PC-3 (cell line): ENCODE measurements around the gene BCL6. TPM values are rescaled to one million over a fixed set of nuclear protein-coding genes. Genes with fewer than 3 reads are reported as not detected.

ENCODE experiments used
- ATAC-seq: fragments of 200-7000 bp; cut with Tn5 transposase; 2 replicates; pipeline ENCODE4 v1.9.1; 2020; ENCODE audit warnings: mild to moderate bottlenecking, moderate library complexity
- BruUV-seq: library from RNA; stranded (reverse); fragments of 400-500 nt; replicated peaks from 2 replicates; lab custom pipeline; 2021; lab: Mats Ljungman, UMichigan
- CTCF ChIA-PET: fragments of 300-600 bp; sonication (Branson Sonifier 250); formaldehyde crosslinking; loops from one replicate; lab custom pipeline; 2022; ENCODE audit warnings: antibody characterized with exemption; lab: Charles Lee
- POLR2A ChIA-PET: fragments of 300-600 bp; sonication (Branson Sonifier 250); formaldehyde crosslinking; loops from one replicate; lab custom pipeline; 2022; ENCODE audit warnings: antibody characterized with exemption; ENCODE audit not compliant: unreplicated experiment; lab: Charles Lee
- DNase-seq: peaks from one replicate; pipeline ENCODE4 v3.0.0-alpha.2; 2015
- H2AFZ ChIP-seq: fragments of 300-600 bp; sonication (generic); 2 replicates; pipeline ENCODE4 v1.6.0; 2016; ENCODE audit warnings: antibody characterized with exemption, low read length
- H3F3A ChIP-seq: fragments of 300-600 bp; sonication (generic); one replicate; pipeline ENCODE4 v1.6.0; 2017; ENCODE audit warnings: antibody characterized with exemption, low read length, control low read depth, mild to moderate bottlenecking; ENCODE audit not compliant: unreplicated experiment
- H3K27ac ChIP-seq: fragments of 300-600 bp; sonication (generic); 2 replicates; pipeline ENCODE4 v1.5.1; 2016; ENCODE audit warnings: mild to moderate bottlenecking, low read length
- H3K27me3 ChIP-seq: fragments of 300-600 bp; sonication (generic); 2 replicates; pipeline ENCODE4 v1.6.1; 2016; ENCODE audit warnings: low read length, mixed read lengths
- H3K36me3 ChIP-seq: fragments of 300-600 bp; sonication (generic); 2 replicates; pipeline ENCODE4 v1.6.1; 2016; ENCODE audit warnings: low read depth, mixed run types, low read length, mixed read lengths
- H3K4me1 ChIP-seq: fragments of 300-600 bp; sonication (generic); 2 replicates; pipeline ENCODE4 v1.5.1; 2016; ENCODE audit warnings: low read length; ENCODE audit not compliant: insufficient read depth
- H3K4me2 ChIP-seq: fragments of 300-600 bp; sonication (generic); 2 replicates; pipeline ENCODE4 v1.6.0; 2016; ENCODE audit warnings: low read length
- H3K4me3 ChIP-seq: fragments of 300-600 bp; sonication (generic); 2 replicates; pipeline ENCODE4 v1.5.1; 2016; ENCODE audit warnings: mild to moderate bottlenecking, low read length, mixed read lengths
- H3K79me2 ChIP-seq: fragments of 300-600 bp; sonication (generic); 2 replicates; pipeline ENCODE4 v1.6.1; 2017; ENCODE audit warnings: low read length, mixed read lengths
- H3K9ac ChIP-seq: fragments of 300-600 bp; sonication (generic); 2 replicates; pipeline ENCODE4 v1.6.0; 2016; ENCODE audit warnings: mild to moderate bottlenecking, low read length
- H3K9me2 ChIP-seq: fragments of 300-600 bp; sonication (generic); replicated peaks from 2 replicates; pipeline ENCODE4 v1.6.1; 2016; ENCODE audit warnings: mixed run types, low read length, mixed read lengths
- H3K9me3 ChIP-seq: fragments of 300-600 bp; sonication (generic); 2 replicates; pipeline ENCODE4 v1.6.1; 2016; ENCODE audit warnings: low read length, mixed read lengths
- H4K20me1 ChIP-seq: fragments of 300-600 bp; sonication (generic); 2 replicates; pipeline ENCODE4 v1.6.1; 2016; ENCODE audit warnings: low read length, mixed read lengths
- EZH2 ChIP-seq: fragments of 300-600 bp; sonication (generic); IDR thresholded peaks from one replicate; pipeline ENCODE4 v1.6.1; 2017; ENCODE audit warnings: antibody characterized with exemption, mild to moderate bottlenecking, low read length; ENCODE audit not compliant: unreplicated experiment
- EZH2phosphoT487 ChIP-seq: fragments of 300-600 bp; sonication (generic); IDR thresholded peaks from 2 replicates; pipeline ENCODE4 v1.6.1; 2018; ENCODE audit warnings: mild to moderate bottlenecking, antibody characterized with exemption, low read length, borderline replicate concordance
- intact Hi-C: fragments of 100-400 bp; cut with micrococcal nuclease; formaldehyde crosslinking; loops from 2 replicates; pipeline ENCODE4 v1.9.0; 2023
- total RNA-seq: library from RNA; depleted of rRNA; stranded (reverse); fragments of >200 nt; gene quantifications from 2 replicates; pipeline ENCODE4 v1.2.3, GENCODE V29; 2014
- TF ChIP-seq, protein P1 (sequence below): fragments of 300-600 bp; sonication (generic); conservative IDR thresholded peaks from 2 replicates; pipeline ENCODE4 v1.5.1; 2017; ENCODE audit warnings: antibody characterized with exemption, low read depth, mild to moderate bottlenecking, low read length

The BCL6 gene
- total RNA-seq, 1 experiment from 2014 or later = 11.8 TPM

DNA sequence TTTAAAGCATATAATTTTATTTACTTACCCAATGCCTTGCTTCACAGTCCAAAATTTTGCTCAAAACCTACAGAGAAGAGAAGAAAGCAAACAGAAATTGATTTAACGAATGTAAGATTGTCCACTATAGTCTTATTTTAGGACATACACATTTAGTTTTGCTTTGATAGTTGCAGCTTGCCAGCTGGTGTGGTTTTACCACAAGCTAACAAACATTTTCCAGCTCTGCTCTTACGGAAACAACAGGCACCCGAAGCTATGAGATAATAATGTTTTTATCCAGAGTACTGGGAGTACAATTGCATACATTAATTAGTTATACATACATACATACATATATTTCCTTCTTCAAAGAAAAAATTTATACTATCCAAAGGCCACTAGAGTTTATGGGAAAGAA, 10.4 kb downstream of the BCL6 start:
- no peaks in the 10 kb centered on the region for H3F3A ChIP-seq
- POLR2A ChIA-PET = interaction anchor here (0.5 kb wide), 1 partner anchor 802 kb away, joined by 3 read pairs; no protein-coding TSS in a partner anchor
- intact Hi-C loops = loop anchor here (5.0 kb wide), 1 partner anchor 1497 kb away; no protein-coding TSS in a partner anchor

DNA sequence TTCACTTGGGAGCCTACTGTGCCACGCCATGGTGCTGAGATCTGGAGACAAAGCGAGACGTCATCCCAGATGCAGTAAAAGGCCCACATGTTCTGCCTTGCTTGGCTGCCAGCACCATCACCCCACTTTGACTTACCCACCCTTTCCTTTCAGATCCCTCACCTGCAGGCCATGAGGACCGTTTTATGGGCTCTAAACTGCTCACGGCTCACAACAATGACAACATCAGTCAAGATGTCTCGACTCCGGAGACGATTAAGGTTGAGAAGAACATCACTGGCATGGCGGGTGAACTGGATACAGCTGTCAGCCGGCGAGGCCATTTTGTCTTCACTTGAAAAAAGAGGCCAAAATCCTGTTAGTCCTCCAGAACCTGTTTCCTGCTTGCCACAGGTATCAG, 11.9 kb downstream of the BCL6 start:
- no peaks in the 10 kb centered on the region for H3K27me3 ChIP-seq
- no peaks in the 10 kb centered on the region for H3K9me3 ChIP-seq
- ATAC-seq = no peak
- no TSS peak for BruUV-seq
- ChIA-PET POLR2A (no interaction called here), CTCF (no interaction called here)
- H3K9ac ChIP-seq = no peak overlapping the region
- 0 out of 2 replicates have a peak, but pooled peaks cover 5% of the 10 kb centered on the region for H4K20me1 ChIP-seq
- H3K4me1 ChIP-seq = peaks cover 18% of the 10 kb centered on the region
- no peak for DNase-seq
- TF ChIP-seq, protein P1, sequence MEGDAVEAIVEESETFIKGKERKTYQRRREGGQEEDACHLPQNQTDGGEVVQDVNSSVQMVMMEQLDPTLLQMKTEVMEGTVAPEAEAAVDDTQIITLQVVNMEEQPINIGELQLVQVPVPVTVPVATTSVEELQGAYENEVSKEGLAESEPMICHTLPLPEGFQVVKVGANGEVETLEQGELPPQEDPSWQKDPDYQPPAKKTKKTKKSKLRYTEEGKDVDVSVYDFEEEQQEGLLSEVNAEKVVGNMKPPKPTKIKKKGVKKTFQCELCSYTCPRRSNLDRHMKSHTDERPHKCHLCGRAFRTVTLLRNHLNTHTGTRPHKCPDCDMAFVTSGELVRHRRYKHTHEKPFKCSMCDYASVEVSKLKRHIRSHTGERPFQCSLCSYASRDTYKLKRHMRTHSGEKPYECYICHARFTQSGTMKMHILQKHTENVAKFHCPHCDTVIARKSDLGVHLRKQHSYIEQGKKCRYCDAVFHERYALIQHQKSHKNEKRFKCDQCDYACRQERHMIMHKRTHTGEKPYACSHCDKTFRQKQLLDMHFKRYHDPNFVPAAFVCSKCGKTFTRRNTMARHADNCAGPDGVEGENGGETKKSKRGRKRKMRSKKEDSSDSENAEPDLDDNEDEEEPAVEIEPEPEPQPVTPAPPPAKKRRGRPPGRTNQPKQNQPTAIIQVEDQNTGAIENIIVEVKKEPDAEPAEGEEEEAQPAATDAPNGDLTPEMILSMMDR = no peak
- TF ChIP-seq EZH2 (no peak), EZH2phosphoT487 (no peak)
- H2AFZ ChIP-seq = no peak overlapping the region
- no peak overlapping the region for H3K4me2 ChIP-seq
- no peaks in the 10 kb centered on the region for H3K9me2 ChIP-seq
- H3F3A ChIP-seq = no peaks in the 10 kb centered on the region
- H3K36me3 ChIP-seq = peaks cover 34% of the 10 kb centered on the region
- H3K27ac ChIP-seq = no peak overlapping the region
- peaks cover 32% of the 10 kb centered on the region for H3K79me2 ChIP-seq
- H3K4me3 ChIP-seq = no peak overlapping the region
- intact Hi-C loops = no loop called here

More for the DNA sequence above, 10.4 kb downstream of the BCL6 start:
- ATAC-seq (no peak), DNase-seq (no peak)
- H3K9ac ChIP-seq = no peak overlapping the region
- 0 out of 2 replicates have a peak, but pooled peaks cover 5% of the 10 kb centered on the region for H4K20me1 ChIP-seq
- BruUV-seq = no TSS peak
- H3K4me3 ChIP-seq = no peak overlapping the region
- CTCF ChIA-PET = interaction anchor here (0.5 kb wide), 1 partner anchor 819 kb away, joined by 3 read pairs; no protein-coding TSS in a partner anchor
- H3K4me2 ChIP-seq = no peak overlapping the region
- no peak overlapping the region for H2AFZ ChIP-seq
- no peaks in the 10 kb centered on the region for H3K9me2 ChIP-seq
- H3K79me2 ChIP-seq = peaks cover 32% of the 10 kb centered on the region
- peaks cover 22% of the 10 kb centered on the region; the same call in 1 of the 2 replicates for H3K36me3 ChIP-seq
- TF ChIP-seq EZH2phosphoT487 (no peak), EZH2 (no peak)
- TF ChIP-seq, protein P1 = no peak
- H3K9me3 ChIP-seq = no peaks in the 10 kb centered on the region
- H3K27me3 ChIP-seq = no peaks in the 10 kb centered on the region
- H3K4me1 ChIP-seq = peaks cover 18% of the 10 kb centered on the region
- no peak overlapping the region for H3K27ac ChIP-seq

DNA sequence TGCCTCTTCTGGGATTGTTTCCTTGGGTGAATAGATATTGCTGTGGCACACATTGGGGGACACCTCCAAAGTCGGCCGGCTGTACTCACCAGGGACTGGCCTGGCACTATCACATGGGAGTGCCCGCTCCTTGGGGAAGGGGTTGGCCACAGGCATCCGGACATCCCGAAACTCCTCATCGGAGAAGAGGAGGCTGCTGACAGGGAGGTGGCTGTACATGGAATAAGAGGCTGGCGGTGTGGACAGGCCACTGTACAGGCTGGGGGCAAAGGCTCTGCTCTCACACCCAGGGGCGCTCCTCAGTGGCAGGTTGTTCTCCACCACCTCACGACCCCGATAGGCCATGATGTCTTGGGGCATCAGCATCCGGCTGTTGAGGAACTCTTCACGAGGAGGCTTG, 15.7 kb downstream of the BCL6 start:
- Histone ChIP-seq H3K79me2 (no peaks in the 10 kb centered on the region), H3K27me3 (no peaks in the 10 kb centered on the region), H3K4me1 (no peaks in the 10 kb centered on the region), H3K9me3 (no peaks in the 10 kb centered on the region), H3K9ac (no peak overlapping the region), H3F3A (no peaks in the 10 kb centered on the region), H3K36me3 (peaks cover 52% of the 10 kb centered on the region), H2AFZ (no peak overlapping the region), H3K4me2 (no peak overlapping the region), H3K4me3 (no peak overlapping the region), H3K9me2 (no peaks in the 10 kb centered on the region), H4K20me1 (no peaks in the 10 kb centered on the region), H3K27ac (no peak overlapping the region)
- ChIA-PET CTCF (no interaction called here), POLR2A (no interaction called here)
- DNase-seq = no peak
- ATAC-seq = no peak
- no TSS peak for BruUV-seq
- intact Hi-C loops = no loop called here
- TF ChIP-seq, protein P1 = no peak
- TF ChIP-seq EZH2 (no peak), EZH2phosphoT487 (no peak)
